Mesenchymal stem cell (in vitro differentiated cells and primary cell): ENCODE data around the gene UBE2G1.
"Not testable (repeated sequence)": the region's sequence is repeated elsewhere in the genome, so short reads cannot be mapped to it uniquely, and the experiment has no call there.

Experiments
- DNase-seq: peaks from one replicate; pipeline ENCODE4 v3.0.0-alpha.2; 2013
- H2AFZ ChIP-seq: one replicate; pipeline ENCODE4 v1.6.1; 2013; ENCODE audit warnings: low read depth, mild to moderate bottlenecking, control low read depth, inconsistent platforms, low read length, moderate library complexity
- H2AK5ac ChIP-seq: 2 replicates; pipeline ENCODE4 v1.6.1; 2013; ENCODE audit warnings: low read length, moderate library complexity, mild to moderate bottlenecking, inconsistent platforms; ENCODE audit not compliant: severe bottlenecking
- H2BK120ac ChIP-seq: one replicate; pipeline ENCODE4 v1.6.1; 2013; ENCODE audit warnings: low read depth, mild to moderate bottlenecking, inconsistent platforms, low read length, moderate library complexity
- H2BK12ac ChIP-seq, 2 experiments: one replicate each; pipeline ENCODE4 v1.6.1; 2013; ENCODE audit warnings: inconsistent platforms in 2 of 2, low read length in 2 of 2, mild to moderate bottlenecking in 2 of 2, moderate library complexity in 2 of 2, control low read depth in 1 of 2
- H2BK15ac ChIP-seq: one replicate; pipeline ENCODE4 v1.6.1; 2013; ENCODE audit warnings: mild to moderate bottlenecking, low read depth, inconsistent platforms; ENCODE audit not compliant: poor library complexity, severe bottlenecking
- H2BK5ac ChIP-seq: 2 replicates; pipeline ENCODE4 v1.6.1; 2013; ENCODE audit warnings: low read depth, mild to moderate bottlenecking, low read length, control low read depth, inconsistent platforms; ENCODE audit not compliant: poor library complexity, severe bottlenecking
- H3K14ac ChIP-seq, 2 experiments: one replicate each; pipeline ENCODE4 v1.6.1; 2013; ENCODE audit warnings: inconsistent platforms in 2 of 2, low read length in 2 of 2, control low read depth in 1 of 2, mild to moderate bottlenecking in 1 of 2, moderate library complexity in 1 of 2
- H3K18ac ChIP-seq, 2 experiments: one replicate each; pipeline ENCODE4 v1.6.1; 2013; ENCODE audit warnings: inconsistent platforms in 2 of 2, low read length in 2 of 2, control low read depth in 1 of 2, low read depth in 1 of 2, mild to moderate bottlenecking in 1 of 2
- H3K23ac ChIP-seq, 2 experiments: one replicate each; pipeline ENCODE4 v1.6.1; 2013; ENCODE audit warnings: inconsistent platforms in 2 of 2, low read length in 2 of 2, mild to moderate bottlenecking in 2 of 2, moderate library complexity in 2 of 2, control low read depth in 1 of 2
- H3K27ac ChIP-seq: 2 replicates; pipeline ENCODE4 v1.5.1; 2013; ENCODE audit warnings: mild to moderate bottlenecking, moderate library complexity, low read length, control low read depth, inconsistent platforms; ENCODE audit not compliant: poor library complexity, severe bottlenecking
- H3K27me3 ChIP-seq, 2 experiments: 2 replicates each; pipeline versions ENCODE4 v1.6.1 to v1.7.0; 2013; ENCODE audit warnings: low read length in 2 of 2, mild to moderate bottlenecking in 2 of 2, moderate library complexity in 2 of 2, control low read depth in 1 of 2, inconsistent platforms in 1 of 2; ENCODE audit not compliant: control insufficient read depth in 1 of 2, insufficient read depth in 1 of 2
- H3K36me3 ChIP-seq, 2 experiments: 2 replicates each; pipeline versions ENCODE4 v1.6.1 to v1.7.0; 2013; ENCODE audit warnings: low read length in 2 of 2, control low read depth in 1 of 2, inconsistent platforms in 1 of 2, low read depth in 1 of 2, mild to moderate bottlenecking in 1 of 2; ENCODE audit not compliant: insufficient read depth in 2 of 2, control insufficient read depth in 1 of 2
- H3K4ac ChIP-seq, 2 experiments: one replicate each; pipeline ENCODE4 v1.6.1; 2013; ENCODE audit warnings: inconsistent platforms in 2 of 2, low read length in 2 of 2, mild to moderate bottlenecking in 2 of 2, moderate library complexity in 2 of 2, control low read depth in 1 of 2, low read depth in 1 of 2
- H3K4me1 ChIP-seq: 2 replicates; pipeline ENCODE4 v1.6.1; 2013; ENCODE audit warnings: low read depth, low read length, control low read depth; ENCODE audit not compliant: control insufficient read depth, insufficient read depth
- H3K4me2 ChIP-seq: 2 replicates; pipeline ENCODE4 v1.6.1; 2013; ENCODE audit warnings: low read length, mild to moderate bottlenecking, inconsistent platforms; ENCODE audit not compliant: poor library complexity, severe bottlenecking
- H3K4me3 ChIP-seq, 2 experiments: 2 replicates each; pipeline versions ENCODE4 v1.5.1 to v1.7.0; 2013; ENCODE audit warnings: low read length in 2 of 2, mild to moderate bottlenecking in 2 of 2, control low read depth in 1 of 2, low read depth in 1 of 2; ENCODE audit not compliant: insufficient read depth in 1 of 2
- H3K79me1 ChIP-seq: replicated peaks from 2 replicates; pipeline ENCODE4 v1.6.1; 2013; ENCODE audit warnings: mild to moderate bottlenecking, control low read depth, low read length, inconsistent platforms; ENCODE audit not compliant: poor library complexity, severe bottlenecking
- H3K9ac ChIP-seq: 2 replicates; pipeline ENCODE4 v1.7.0; 2013; ENCODE audit warnings: mild to moderate bottlenecking, low read length, moderate library complexity
- H3K9me3 ChIP-seq: 2 replicates; pipeline ENCODE4 v1.7.0; 2013; ENCODE audit warnings: mild to moderate bottlenecking, low read length; ENCODE audit not compliant: control insufficient read depth
- H4K8ac ChIP-seq: one replicate; pipeline ENCODE4 v1.6.1; 2013; ENCODE audit warnings: inconsistent platforms, mild to moderate bottlenecking, low read length, moderate library complexity
- H4K91ac ChIP-seq: one replicate; pipeline ENCODE4 v1.6.1; 2013; ENCODE audit warnings: mild to moderate bottlenecking, low read length, inconsistent platforms
- WGBS: methylation state at CpG from one replicate; pipeline ENCODE4 v1.1.7; 2013; ENCODE audit warnings: mixed read lengths; 5-methylcytosine and 5-hydroxymethylcytosine counted together

Gene UBE2G1

GRCh38 chr17:4354206-4354605 lies 12.3 kb downstream of the UBE2G1 start:
- no peak overlapping the region for H3K23ac ChIP-seq
- no peaks in the 10 kb centered on the region for H3K27me3 ChIP-seq
- peaks cover 1% of the 10 kb centered on the region for H3K4me1 ChIP-seq
- no peak overlapping the region for H2BK15ac ChIP-seq
- H3K27ac ChIP-seq = no peak overlapping the region
- no peaks in the 10 kb centered on the region for H3K9me3 ChIP-seq
- no peak overlapping the region for H3K18ac ChIP-seq
- H3K4ac ChIP-seq = no peak overlapping the region
- H2BK120ac ChIP-seq = no peak overlapping the region
- no peaks in the 10 kb centered on the region for H3K79me1 ChIP-seq
- H3K14ac ChIP-seq = no peak overlapping the region
- no peak for DNase-seq
- no peak overlapping the region for H2AFZ ChIP-seq
- H3K4me3 ChIP-seq = no peak overlapping the region
- WGBS = 89% methylated on average over 1 of the region's 2 CpGs
- no peak overlapping the region for H2BK5ac ChIP-seq
- H3K36me3 ChIP-seq = no peaks in the 10 kb centered on the region
- H4K91ac ChIP-seq = no peak overlapping the region
- no peak overlapping the region for H3K9ac ChIP-seq
- no peak overlapping the region for H3K4me2 ChIP-seq
- no peak overlapping the region for H2AK5ac ChIP-seq
- H4K8ac ChIP-seq = no peak overlapping the region
- H2BK12ac ChIP-seq = no peak overlapping the region

- H4K91ac ChIP-seq, H3K4me3 ChIP-seq, H3K18ac ChIP-seq, H3K23ac ChIP-seq, H3K79me1 ChIP-seq, H3K9ac ChIP-seq, H3K27me3 ChIP-seq, H4K8ac ChIP-seq, H3K14ac ChIP-seq, H3K4me2 ChIP-seq, H2BK120ac ChIP-seq, H2BK12ac ChIP-seq, H3K36me3 ChIP-seq, H3K9me3 ChIP-seq, H3K27ac ChIP-seq, H2BK5ac ChIP-seq, H3K4me1 ChIP-seq, H3K4ac ChIP-seq, H2AFZ ChIP-seq, DNase-seq, H2BK15ac ChIP-seq, H2AK5ac ChIP-seq: not testable (repeated sequence)
- WGBS = 100% methylated on average over 2 of the region's 2 CpGs
Observed at GRCh38 chr17:4350214-4350613, 16.3 kb downstream of the UBE2G1 start.

- no peak overlapping the region for H3K14ac ChIP-seq
- no peak overlapping the region for H3K4ac ChIP-seq
- H3K9me3 ChIP-seq = no peaks in the 10 kb centered on the region
- H3K79me1 ChIP-seq = peaks cover 2% of the 10 kb centered on the region
- no peak overlapping the region for H3K9ac ChIP-seq
- no peak overlapping the region for H2AK5ac ChIP-seq
- no peak overlapping the region for H3K4me2 ChIP-seq
- H3K4me3 ChIP-seq = no peak overlapping the region
- 100% methylated on average over 1 of the region's 2 CpGs for WGBS
- H3K18ac ChIP-seq = no peak overlapping the region
- no peak overlapping the region for H3K23ac ChIP-seq
- no peak for DNase-seq
- no peak overlapping the region for H3K27ac ChIP-seq
- no peak overlapping the region for H4K91ac ChIP-seq
- no peak overlapping the region for H2BK120ac ChIP-seq
- H2BK12ac ChIP-seq = no peak overlapping the region
- peaks cover 3% of the 10 kb centered on the region for H3K4me1 ChIP-seq
- no peaks in the 10 kb centered on the region for H3K27me3 ChIP-seq
- no peak overlapping the region for H2AFZ ChIP-seq
- H2BK15ac ChIP-seq = no peak overlapping the region
- no peak overlapping the region for H4K8ac ChIP-seq
- H2BK5ac ChIP-seq = no peak overlapping the region
- peaks cover 0 to 2% of the 10 kb centered on the region in 2 experiments for H3K36me3 ChIP-seq
Observed at GRCh38 chr17:4345581-4346252, 20.8 kb downstream of the UBE2G1 start.

GRCh38 chr17:4344926-4345325 lies 21.5 kb downstream of the UBE2G1 start:
- DNase-seq = no peak
- Histone ChIP-seq H2BK15ac (no peak overlapping the region), H3K14ac (no peak overlapping the region), H2BK5ac (no peak overlapping the region), H3K36me3 (peaks cover 0 to 2% of the 10 kb centered on the region in 2 experiments), H3K23ac (no peak overlapping the region), H4K91ac (no peak overlapping the region), H3K27me3 (no peaks in the 10 kb centered on the region), H3K4me2 (no peak overlapping the region), H3K4ac (no peak overlapping the region), H3K4me1 (peaks cover 3% of the 10 kb centered on the region), H4K8ac (no peak overlapping the region), H3K79me1 (peaks cover 2% of the 10 kb centered on the region), H2AFZ (no peak overlapping the region), H3K9me3 (no peaks in the 10 kb centered on the region), H3K18ac (no peak overlapping the region), H2BK12ac (no peak overlapping the region), H3K27ac (no peak overlapping the region), H2BK120ac (no peak overlapping the region), H3K9ac (no peak overlapping the region), H3K4me3 (no peak overlapping the region), H2AK5ac (no peak overlapping the region)
- WGBS = no CpG with 5 or more reads among the region's 1 CpG
